A673 (cell line): ENCODE data around the gene STARD10.

Experiments
- EZH2 ChIP-seq: fragments of 200-600 bp; sonication (generic); IDR thresholded peaks from 2 replicates; pipeline ENCODE4 v1.6.1; 2017; ENCODE audit warnings: borderline replicate concordance, low read depth, mild to moderate bottlenecking, mixed read lengths, antibody characterized with exemption, low read length; ENCODE audit not compliant: poor library complexity, severe bottlenecking
- TF ChIP-seq, protein P1 (sequence below): fragments of 300-800, 200-600 bp; sonication (generic); conservative IDR thresholded peaks from 2 replicates; pipeline ENCODE4 v1.5.1; 2017; ENCODE audit warnings: low read depth, mild to moderate bottlenecking, antibody characterized with exemption, low read length, moderate library complexity, mixed read lengths

DNA sequence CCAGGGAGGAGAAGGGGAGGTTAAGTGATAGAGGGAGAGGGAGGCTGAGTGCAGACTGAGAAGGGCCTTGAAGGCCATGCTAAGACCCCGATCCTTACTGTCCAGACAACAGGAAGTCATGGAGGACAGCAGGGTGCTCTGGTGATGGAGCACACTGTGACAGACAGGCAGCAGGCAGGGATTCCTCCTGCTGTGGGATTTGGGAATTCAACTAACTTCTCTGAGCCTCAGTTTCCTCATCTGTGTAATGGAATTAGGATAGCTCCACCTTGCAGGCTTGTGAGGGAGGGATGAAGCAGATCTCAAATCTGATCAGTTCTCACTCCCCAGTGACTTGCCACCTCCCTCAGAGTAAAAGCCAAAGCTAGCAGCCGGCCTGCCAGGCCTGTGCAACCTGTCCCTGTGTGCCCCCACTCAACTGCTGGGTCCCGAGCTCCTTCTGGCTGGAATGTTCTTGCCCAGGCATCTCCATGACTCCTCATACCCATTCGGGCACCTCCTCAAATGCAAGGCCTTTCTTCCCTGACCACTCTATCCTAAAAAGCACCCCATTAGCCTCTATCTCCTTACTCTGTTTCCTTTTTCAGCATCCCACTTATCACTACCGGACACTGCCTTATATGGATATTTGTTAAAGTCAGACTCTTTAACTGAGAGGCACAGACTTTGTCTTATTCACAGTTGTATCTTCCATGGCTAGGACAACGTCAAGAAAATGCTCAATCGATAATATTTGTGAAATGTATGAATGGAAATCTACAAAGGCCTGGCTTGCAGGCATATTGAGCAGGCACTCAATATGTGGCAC is 51.1 kb downstream of the STARD10 start:
- TF ChIP-seq EZH2: no peak
- TF ChIP-seq, protein P1, sequence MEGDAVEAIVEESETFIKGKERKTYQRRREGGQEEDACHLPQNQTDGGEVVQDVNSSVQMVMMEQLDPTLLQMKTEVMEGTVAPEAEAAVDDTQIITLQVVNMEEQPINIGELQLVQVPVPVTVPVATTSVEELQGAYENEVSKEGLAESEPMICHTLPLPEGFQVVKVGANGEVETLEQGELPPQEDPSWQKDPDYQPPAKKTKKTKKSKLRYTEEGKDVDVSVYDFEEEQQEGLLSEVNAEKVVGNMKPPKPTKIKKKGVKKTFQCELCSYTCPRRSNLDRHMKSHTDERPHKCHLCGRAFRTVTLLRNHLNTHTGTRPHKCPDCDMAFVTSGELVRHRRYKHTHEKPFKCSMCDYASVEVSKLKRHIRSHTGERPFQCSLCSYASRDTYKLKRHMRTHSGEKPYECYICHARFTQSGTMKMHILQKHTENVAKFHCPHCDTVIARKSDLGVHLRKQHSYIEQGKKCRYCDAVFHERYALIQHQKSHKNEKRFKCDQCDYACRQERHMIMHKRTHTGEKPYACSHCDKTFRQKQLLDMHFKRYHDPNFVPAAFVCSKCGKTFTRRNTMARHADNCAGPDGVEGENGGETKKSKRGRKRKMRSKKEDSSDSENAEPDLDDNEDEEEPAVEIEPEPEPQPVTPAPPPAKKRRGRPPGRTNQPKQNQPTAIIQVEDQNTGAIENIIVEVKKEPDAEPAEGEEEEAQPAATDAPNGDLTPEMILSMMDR: no peak
